Muscle layer of duodenum (tissue), 2 donors: ENCODE measurements around the gene IZUMO1.

ENCODE experiments used
- H3K27ac ChIP-seq: one replicate; pipeline ENCODE4 v1.7.0; 2013; ENCODE audit warnings: mild to moderate bottlenecking, low read length
- H3K27me3 ChIP-seq: one replicate; pipeline ENCODE4 v1.7.0; 2013; ENCODE audit warnings: low read depth, mild to moderate bottlenecking, control low read depth, low read length
- H3K36me3 ChIP-seq, 2 donors: one replicate each; pipeline ENCODE4 v1.7.0; 2013; ENCODE audit warnings: low read length in 2 of 2, control low read depth in 1 of 2, mild to moderate bottlenecking in 1 of 2; ENCODE audit not compliant: insufficient read depth in 2 of 2, control insufficient read depth in 1 of 2
- H3K4me1 ChIP-seq, 2 donors: one replicate each; pipeline ENCODE4 v1.7.0; 2013; ENCODE audit warnings: low read length in 2 of 2, mild to moderate bottlenecking in 2 of 2, control low read depth in 1 of 2, moderate library complexity in 1 of 2; ENCODE audit not compliant: insufficient read depth in 2 of 2, control insufficient read depth in 1 of 2
- H3K4me3 ChIP-seq, 2 donors: one replicate each; pipeline ENCODE4 v1.7.0; 2013; ENCODE audit warnings: low read length in 2 of 2, low read depth in 1 of 2, mild to moderate bottlenecking in 1 of 2
- H3K9me3 ChIP-seq, 2 donors: one replicate each; pipeline ENCODE4 v1.7.0; 2013; ENCODE audit warnings: low read length in 2 of 2, control low read depth in 1 of 2, mild to moderate bottlenecking in 1 of 2; ENCODE audit not compliant: control insufficient read depth in 1 of 2
- donor health status: healthy.

IZUMO1 gene

DNA sequence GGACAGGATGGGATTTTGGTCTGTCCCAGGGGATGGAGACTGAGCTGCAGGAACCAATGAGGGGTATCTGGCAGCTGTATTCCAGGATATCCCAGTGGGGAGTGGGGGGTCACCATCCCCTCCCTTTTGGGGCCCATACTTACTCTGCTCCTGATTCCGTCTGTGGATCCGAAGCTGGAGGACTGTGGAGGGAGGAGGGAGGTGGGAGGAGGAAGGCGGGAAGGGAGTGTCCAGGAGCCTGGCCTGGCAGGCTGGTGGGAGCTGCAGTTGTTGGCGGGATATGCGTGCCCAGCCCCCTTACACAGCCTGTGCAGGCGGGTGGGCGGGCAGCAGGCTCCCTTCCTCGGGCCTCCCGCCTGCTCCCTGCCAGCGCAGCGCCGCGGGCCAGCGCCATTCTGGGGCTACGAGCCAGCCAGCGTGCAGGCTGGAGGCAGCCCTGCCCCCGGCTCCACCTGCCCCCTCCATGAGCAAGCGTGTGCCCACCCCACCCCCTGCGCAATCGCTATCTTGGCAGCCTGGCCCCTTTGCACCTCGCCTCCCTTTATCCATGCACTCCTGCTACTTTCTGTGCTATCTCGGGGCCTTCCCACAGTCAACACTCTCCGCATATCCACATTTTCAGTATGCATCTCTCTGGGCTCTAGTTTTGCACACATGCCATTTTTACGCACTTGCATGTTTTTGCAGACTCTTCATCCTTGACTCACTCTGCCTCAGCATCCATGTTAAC is 30.0 kb downstream of the IZUMO1 start:
- no peaks in the 10 kb centered on the region for H3K36me3 ChIP-seq
- peaks cover 11 to 50% of the 10 kb centered on the region in 2 donors for H3K4me1 ChIP-seq
- no peaks in the 10 kb centered on the region for H3K27me3 ChIP-seq
- peak overlapping the region; percentile 42 to 55 for H3K4me3 ChIP-seq
- H3K9me3 ChIP-seq: no peaks in the 10 kb centered on the region
- H3K27ac ChIP-seq: no peak overlapping the region

GRCh38 chr19:48715681-48716171 is 31.0 kb downstream of the IZUMO1 start:
- peak overlapping the region; percentile 70 to 84 for H3K4me3 ChIP-seq

GRCh38 chr19:48714759-48715675 is 31.7 kb downstream of the IZUMO1 start:
- H3K9me3 ChIP-seq: peaks cover 0 to 3% of the 10 kb centered on the region in 2 donors
- H3K4me1 ChIP-seq: peaks cover 7 to 44% of the 10 kb centered on the region in 2 donors
- no peaks in the 10 kb centered on the region for H3K27me3 ChIP-seq
- no peaks in the 10 kb centered on the region for H3K36me3 ChIP-seq
- peak overlapping the region; percentile 70 to 84 for H3K4me3 ChIP-seq
- H3K27ac ChIP-seq: peak overlapping the region; percentile 91

More at GRCh38 chr19:48715681-48716171, 31.0 kb downstream of the IZUMO1 start:
- no peaks in the 10 kb centered on the region for H3K36me3 ChIP-seq
- peaks cover 0 to 3% of the 10 kb centered on the region in 2 donors for H3K9me3 ChIP-seq
- peak overlapping the region; percentile 91 for H3K27ac ChIP-seq
- peaks cover 11 to 50% of the 10 kb centered on the region in 2 donors for H3K4me1 ChIP-seq
- H3K27me3 ChIP-seq: no peaks in the 10 kb centered on the region

DNA sequence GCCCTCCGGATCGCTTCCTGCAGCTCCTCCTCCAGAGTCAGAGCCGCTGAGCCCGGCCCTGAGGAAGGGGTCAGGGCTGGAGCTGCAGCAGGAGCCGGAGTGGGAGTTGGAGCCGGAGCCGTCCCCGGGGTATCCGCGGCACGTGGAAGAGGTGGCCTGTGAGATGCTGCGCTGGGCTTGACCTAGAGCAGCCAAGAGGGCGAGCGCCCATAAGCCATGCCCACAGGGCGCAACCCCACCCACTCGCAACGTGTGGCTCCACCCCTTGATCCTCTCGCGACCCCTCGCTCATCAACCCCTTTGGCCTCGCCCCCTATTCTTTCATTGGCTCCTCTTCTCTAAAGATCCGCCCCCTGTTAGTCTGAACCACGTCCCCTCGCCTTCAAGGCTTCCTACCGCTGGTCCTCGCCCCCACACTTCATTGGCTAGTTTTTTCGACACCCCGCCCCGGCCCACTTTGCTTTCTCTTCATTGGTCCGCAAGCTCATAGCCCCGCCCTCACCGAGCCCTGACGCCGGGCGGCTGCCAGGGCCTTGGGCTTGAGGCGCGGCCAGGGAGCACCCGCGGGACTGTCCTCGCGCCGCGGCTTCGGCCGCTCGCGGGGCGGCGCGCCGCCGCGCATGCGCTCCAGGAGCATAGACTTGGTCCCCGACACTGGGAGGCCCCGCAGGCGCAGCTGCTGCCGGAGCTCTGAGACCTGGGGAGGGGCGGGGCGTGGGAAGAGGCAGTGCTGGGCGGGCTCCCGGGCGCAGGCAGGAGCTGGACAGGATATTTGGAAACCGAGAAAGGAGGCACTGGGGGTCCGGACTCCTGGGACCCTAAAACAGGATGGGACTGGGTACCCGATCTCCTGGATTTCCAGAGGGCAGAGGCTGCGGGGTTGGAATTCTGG is 32.6 kb downstream of the IZUMO1 start:
- peak overlapping the region; percentile 72 to 84 for H3K4me3 ChIP-seq
- H3K4me1 ChIP-seq: peaks cover 7 to 35% of the 10 kb centered on the region in 2 donors
- no peaks in the 10 kb centered on the region for H3K27me3 ChIP-seq
- peaks cover 0 to 3% of the 10 kb centered on the region in 2 donors for H3K9me3 ChIP-seq
- no peaks in the 10 kb centered on the region for H3K36me3 ChIP-seq
- peak overlapping the region; percentile 91 for H3K27ac ChIP-seq

DNA sequence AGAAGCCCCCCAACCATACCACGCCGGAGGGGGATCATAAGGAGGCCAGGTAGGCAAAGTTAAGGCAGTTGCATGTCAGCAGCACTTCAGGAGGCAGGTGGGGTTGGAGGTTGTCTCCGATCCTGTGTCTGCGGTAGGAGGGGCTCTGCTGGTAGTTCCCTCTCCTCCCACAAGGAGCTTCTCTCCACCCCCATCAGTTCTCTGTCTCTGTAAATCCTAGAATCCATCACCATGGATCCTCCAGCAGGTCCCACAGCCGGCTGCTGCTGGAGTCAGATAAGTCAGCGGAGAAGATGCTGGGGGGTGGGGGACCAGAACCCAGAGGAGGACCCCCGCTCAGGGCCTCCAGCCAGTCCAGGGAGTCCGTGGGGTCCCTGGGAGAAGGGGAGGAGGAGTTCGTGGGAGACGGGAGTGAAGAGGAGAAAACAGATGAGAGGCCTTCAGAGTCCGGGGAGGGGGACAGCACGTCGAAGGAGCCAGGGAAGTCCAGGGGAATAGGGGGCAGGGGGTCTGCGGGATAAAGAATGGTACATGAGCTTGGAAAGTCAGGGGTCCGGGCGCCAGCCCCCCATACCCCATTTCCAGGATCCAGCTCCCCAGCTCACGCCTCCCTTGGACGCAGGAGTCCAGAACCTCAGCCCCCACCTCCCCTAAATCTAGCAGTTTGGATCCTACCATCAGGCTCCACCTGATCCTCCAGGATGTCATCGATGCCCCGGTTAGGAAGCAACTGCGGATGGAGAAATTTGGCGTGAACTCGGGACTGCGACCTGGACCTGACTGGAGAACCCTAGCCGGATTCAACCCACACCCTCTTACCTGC is 33.5 kb downstream of the IZUMO1 start:
- Histone ChIP-seq H3K4me3 (peak overlapping the region; percentile 72 to 84), H3K27ac (no peak overlapping the region), H3K27me3 (no peaks in the 10 kb centered on the region), H3K9me3 (peaks cover 0 to 3% of the 10 kb centered on the region in 2 donors), H3K36me3 (no peaks in the 10 kb centered on the region), H3K4me1 (peaks cover 7 to 34% of the 10 kb centered on the region in 2 donors)

DNA sequence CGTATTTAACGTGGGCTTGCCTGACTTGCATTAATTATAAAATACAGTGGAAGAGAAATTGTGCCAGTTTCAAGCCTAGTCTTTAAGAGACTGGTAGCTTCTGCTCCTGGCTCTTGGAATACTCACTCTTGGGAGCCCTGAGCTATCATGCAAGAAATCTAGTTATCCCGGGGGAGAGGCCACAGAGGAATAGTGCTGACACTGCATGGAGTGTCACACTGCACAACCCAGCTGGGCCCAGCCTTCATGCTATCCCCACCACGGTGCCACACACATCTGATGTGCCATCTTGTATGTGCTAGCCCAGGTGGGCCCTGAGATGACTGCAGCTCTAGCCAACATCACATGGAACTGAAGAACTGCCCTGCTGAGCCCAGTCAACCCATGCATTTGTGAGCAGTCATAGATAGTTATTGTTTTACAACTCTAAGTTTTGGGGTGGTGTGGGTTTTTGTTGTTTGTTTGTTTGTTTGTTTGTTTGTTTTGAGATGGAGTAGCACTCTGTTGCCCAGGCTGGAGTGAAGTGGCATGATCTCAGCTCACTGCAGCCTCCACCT is 35.5 kb downstream of the IZUMO1 start:
- Histone ChIP-seq H3K9me3 (peaks cover 0 to 3% of the 10 kb centered on the region in 2 donors), H3K36me3 (no peaks in the 10 kb centered on the region), H3K27ac (no peak overlapping the region), H3K27me3 (no peaks in the 10 kb centered on the region), H3K4me3 (no peak overlapping the region), H3K4me1 (peaks cover 7 to 23% of the 10 kb centered on the region in 2 donors)

GRCh38 chr19:48708471-48708870 is 38.2 kb downstream of the IZUMO1 start:
- Histone ChIP-seq H3K9me3 (peaks cover 0 to 3% of the 10 kb centered on the region in 2 donors), H3K27me3 (no peaks in the 10 kb centered on the region), H3K27ac (no peak overlapping the region), H3K4me1 (peaks cover 6 to 9% of the 10 kb centered on the region in 2 donors), H3K4me3 (no peak overlapping the region), H3K36me3 (peaks cover 0 to 8% of the 10 kb centered on the region in 2 donors)

DNA sequence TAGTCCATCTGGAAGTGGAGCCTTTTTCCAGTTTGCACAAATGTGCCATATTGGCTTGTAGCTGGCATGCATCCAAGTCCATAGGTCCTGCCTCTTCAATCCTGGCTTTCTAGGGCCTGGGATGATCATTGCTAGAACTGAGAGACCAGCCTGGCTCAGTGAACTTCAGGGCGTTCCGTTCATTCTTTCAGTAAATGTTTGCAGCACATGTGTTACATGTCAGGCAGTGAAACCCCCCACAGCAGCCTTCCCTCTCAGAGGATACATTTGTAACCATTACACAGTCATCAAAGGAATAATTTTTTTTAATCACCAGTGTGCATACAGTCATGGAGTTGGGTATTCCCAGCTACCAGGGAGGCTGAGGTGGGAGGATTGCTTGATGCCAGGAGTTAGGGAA is 41.3 kb downstream of the IZUMO1 start:
- H3K27me3 ChIP-seq: no peaks in the 10 kb centered on the region
- H3K27ac ChIP-seq: no peak overlapping the region
- peaks cover 0 to 9% of the 10 kb centered on the region in 2 donors for H3K36me3 ChIP-seq
- H3K9me3 ChIP-seq: no peaks in the 10 kb centered on the region
- H3K4me1 ChIP-seq: no peaks in the 10 kb centered on the region
- no peak overlapping the region for H3K4me3 ChIP-seq

- H3K9me3 ChIP-seq: no peaks in the 10 kb centered on the region
- no peaks in the 10 kb centered on the region for H3K27me3 ChIP-seq
- H3K27ac ChIP-seq: no peak overlapping the region
- no peaks in the 10 kb centered on the region for H3K4me1 ChIP-seq
- peaks cover 0 to 9% of the 10 kb centered on the region in 2 donors for H3K36me3 ChIP-seq
- H3K4me3 ChIP-seq: no peak overlapping the region
Observed at GRCh38 chr19:48703316-48703715, 43.4 kb downstream of the IZUMO1 start.

GRCh38 chr19:48702701-48703100 is 44.0 kb downstream of the IZUMO1 start:
- H3K36me3 ChIP-seq: peaks cover 0 to 9% of the 10 kb centered on the region in 2 donors
- H3K27me3 ChIP-seq: no peaks in the 10 kb centered on the region
- H3K9me3 ChIP-seq: no peaks in the 10 kb centered on the region
- H3K4me1 ChIP-seq: no peaks in the 10 kb centered on the region
- H3K4me3 ChIP-seq: no peak overlapping the region
- H3K27ac ChIP-seq: no peak overlapping the region
